CMK (cell line): ENCODE measurements around the gene RUNX2.

Source experiments
- DNase-seq: peaks from one replicate; pipeline ENCODE4 v3.0.0-alpha.2; 2010; ENCODE audit warnings: low read depth

The RUNX2 gene

GRCh38 chr6:45415315-45415714 is 87.2 kb downstream of the RUNX2 start:
- no peak for DNase-seq

- no peak for DNase-seq
Measured at GRCh38 chr6:45415788-45416518, 87.8 kb downstream of the RUNX2 start.

- DNase-seq: no peak
Measured at GRCh38 chr6:45416700-45417099, 88.6 kb downstream of the RUNX2 start.

- no peak for DNase-seq
Measured at GRCh38 chr6:45417436-45417835, 89.3 kb downstream of the RUNX2 start.

- no peak for DNase-seq
Measured at GRCh38 chr6:45419571-45420082, 91.5 kb downstream of the RUNX2 start.

- no peak for DNase-seq
Measured at GRCh38 chr6:45420083-45420908, 92.2 kb downstream of the RUNX2 start.

- DNase-seq: no peak
Measured at GRCh38 chr6:45420909-45421708, 93.0 kb downstream of the RUNX2 start.

- no peak for DNase-seq
Measured at GRCh38 chr6:45421709-45422502, 93.8 kb downstream of the RUNX2 start.

- DNase-seq: no peak
Measured at GRCh38 chr6:45422503-45423110, 94.5 kb downstream of the RUNX2 start.

GRCh38 chr6:45423111-45423823 is 95.1 kb downstream of the RUNX2 start:
- DNase-seq: no peak

- no peak for DNase-seq
Measured at GRCh38 chr6:45423824-45424450, 95.8 kb downstream of the RUNX2 start.

- DNase-seq: no peak
Measured at GRCh38 chr6:45424451-45424861, 96.3 kb downstream of the RUNX2 start.

GRCh38 chr6:45426251-45426650 is 98.1 kb downstream of the RUNX2 start:
- DNase-seq: no peak

GRCh38 chr6:45427726-45428125 is 99.6 kb downstream of the RUNX2 start:
- no peak for DNase-seq

GRCh38 chr6:45428727-45429126 is 100.6 kb downstream of the RUNX2 start:
- no peak for DNase-seq

- no peak for DNase-seq
Measured at GRCh38 chr6:45430590-45431202, 102.6 kb downstream of the RUNX2 start.

- DNase-seq: no peak
Measured at GRCh38 chr6:45431317-45432065, 103.4 kb downstream of the RUNX2 start.

GRCh38 chr6:45432977-45433376 is 104.8 kb downstream of the RUNX2 start:
- no peak for DNase-seq
